Measurements from ENCODE around the gene FAM43A.

Gene FAM43A

GRCh38 chr3:194667363-194667762 lies 18.3 kb upstream of the FAM43A start:
- Mint-ChIP-seq H3K4me1 (ENCODE audit: low read depth) (peaks cover 33% of the 10 kb centered on the region), H3K27ac (no peak overlapping the region), H3K36me3 (peaks cover 8% of the 10 kb centered on the region), H3K9me3 (ENCODE audit: low read depth) (no peaks in the 10 kb centered on the region), H3K4me3 (no peak overlapping the region), H3K27me3 (no peaks in the 10 kb centered on the region)

- peaks cover 54% of the 10 kb centered on the region for H3K4me1 Mint-ChIP-seq (ENCODE audit: low read depth)
- H3K27ac Mint-ChIP-seq = peak overlapping the region; percentile 99
- H3K36me3 Mint-ChIP-seq = peaks cover 5% of the 10 kb centered on the region
- H3K9me3 Mint-ChIP-seq (ENCODE audit: low read depth) = no peaks in the 10 kb centered on the region
- H3K27me3 Mint-ChIP-seq = no peaks in the 10 kb centered on the region
- peak overlapping the region; percentile 99 for H3K4me3 Mint-ChIP-seq
These were observed 14.2 kb upstream of the FAM43A start for GRCh38 chr3:194671511-194671899.

GRCh38 chr3:194671900-194672808 lies 13.5 kb upstream of the FAM43A start, which contains the start of gene LSG1:
Gene LSG1, minus strand, starts transcription at chr3:194672191. Its CDS starts 29 bp downstream, at chr3:194672162.
- H3K27ac Mint-ChIP-seq = peak within 1 kb of the TSS; percentile 99
- peak within 1 kb of the TSS; percentile 99 for H3K4me3 Mint-ChIP-seq
- H3K4me1 Mint-ChIP-seq (ENCODE audit: low read depth) = peaks cover 56% of the 10 kb centered on the region
- H3K9me3 Mint-ChIP-seq (ENCODE audit: low read depth) = no peaks in the 10 kb centered on the region
- peaks cover 5% of the 10 kb centered on the region for H3K36me3 Mint-ChIP-seq
- no peaks in the 10 kb centered on the region for H3K27me3 Mint-ChIP-seq

GRCh38 chr3:194672876-194673275 lies 12.8 kb upstream of the FAM43A start:
- Mint-ChIP-seq H3K4me1 (ENCODE audit: low read depth) (peaks cover 53% of the 10 kb centered on the region), H3K4me3 (peak overlapping the region; percentile 99), H3K27me3 (no peaks in the 10 kb centered on the region), H3K9me3 (ENCODE audit: low read depth) (no peaks in the 10 kb centered on the region), H3K36me3 (peaks cover 5% of the 10 kb centered on the region), H3K27ac (peak overlapping the region; percentile 99)

GRCh38 chr3:194673761-194674160 lies 11.9 kb upstream of the FAM43A start:
- Mint-ChIP-seq H3K36me3 (peaks cover under 1% of the 10 kb centered on the region), H3K27me3 (no peaks in the 10 kb centered on the region), H3K27ac (peak overlapping the region; percentile 64), H3K4me3 (peak overlapping the region; percentile 32), H3K4me1 (ENCODE audit: low read depth) (peaks cover 48% of the 10 kb centered on the region), H3K9me3 (ENCODE audit: low read depth) (no peaks in the 10 kb centered on the region)

- Mint-ChIP-seq H3K4me1 (ENCODE audit: low read depth) (peaks cover 38% of the 10 kb centered on the region), H3K27me3 (no peaks in the 10 kb centered on the region), H3K9me3 (ENCODE audit: low read depth) (no peaks in the 10 kb centered on the region), H3K4me3 (peak overlapping the region; percentile 63), H3K27ac (peak overlapping the region; percentile 81), H3K36me3 (no peaks in the 10 kb centered on the region)
These were observed 10.5 kb upstream of the FAM43A start for GRCh38 chr3:194675081-194675640.

GRCh38 chr3:194675680-194676079 lies 10.0 kb upstream of the FAM43A start:
- H3K36me3 Mint-ChIP-seq = no peaks in the 10 kb centered on the region
- H3K27me3 Mint-ChIP-seq = no peaks in the 10 kb centered on the region
- H3K9me3 Mint-ChIP-seq (ENCODE audit: low read depth) = no peaks in the 10 kb centered on the region
- peak overlapping the region; percentile 81 for H3K27ac Mint-ChIP-seq
- H3K4me3 Mint-ChIP-seq = peak overlapping the region; percentile 55
- peaks cover 33% of the 10 kb centered on the region for H3K4me1 Mint-ChIP-seq (ENCODE audit: low read depth)

GRCh38 chr3:194676471-194676870 lies 9.2 kb upstream of the FAM43A start:
- H3K27me3 Mint-ChIP-seq = no peaks in the 10 kb centered on the region
- peak overlapping the region; percentile 41 for H3K27ac Mint-ChIP-seq
- H3K4me1 Mint-ChIP-seq (ENCODE audit: low read depth) = peaks cover 26% of the 10 kb centered on the region
- H3K36me3 Mint-ChIP-seq = no peaks in the 10 kb centered on the region
- peak overlapping the region; percentile 48 for H3K4me3 Mint-ChIP-seq
- no peaks in the 10 kb centered on the region for H3K9me3 Mint-ChIP-seq (ENCODE audit: low read depth)

- no peaks in the 10 kb centered on the region for H3K36me3 Mint-ChIP-seq
- no peaks in the 10 kb centered on the region for H3K27me3 Mint-ChIP-seq
- H3K9me3 Mint-ChIP-seq (ENCODE audit: low read depth) = no peaks in the 10 kb centered on the region
- no peak overlapping the region for H3K27ac Mint-ChIP-seq
- no peak overlapping the region for H3K4me3 Mint-ChIP-seq
- peaks cover 36% of the 10 kb centered on the region for H3K4me1 Mint-ChIP-seq (ENCODE audit: low read depth)
These were observed 4.6 kb upstream of the FAM43A start for GRCh38 chr3:194680888-194681615.

GRCh38 chr3:194682189-194682693 lies 3.4 kb upstream of the FAM43A start:
- no peaks in the 10 kb centered on the region for H3K27me3 Mint-ChIP-seq
- no peak overlapping the region for H3K27ac Mint-ChIP-seq
- H3K36me3 Mint-ChIP-seq = no peaks in the 10 kb centered on the region
- peaks cover 33% of the 10 kb centered on the region for H3K4me1 Mint-ChIP-seq (ENCODE audit: low read depth)
- H3K9me3 Mint-ChIP-seq (ENCODE audit: low read depth) = no peaks in the 10 kb centered on the region
- H3K4me3 Mint-ChIP-seq = no peak overlapping the region

GRCh38 chr3:194682694-194683310 lies 2.9 kb upstream of the FAM43A start:
- H3K4me1 Mint-ChIP-seq (ENCODE audit: low read depth) = peaks cover 35% of the 10 kb centered on the region
- H3K4me3 Mint-ChIP-seq = no peak overlapping the region
- no peak overlapping the region for H3K27ac Mint-ChIP-seq
- H3K36me3 Mint-ChIP-seq = no peaks in the 10 kb centered on the region
- no peaks in the 10 kb centered on the region for H3K27me3 Mint-ChIP-seq
- no peaks in the 10 kb centered on the region for H3K9me3 Mint-ChIP-seq (ENCODE audit: low read depth)

- H3K9me3 Mint-ChIP-seq (ENCODE audit: low read depth) = no peaks in the 10 kb centered on the region
- no peak overlapping the region for H3K27ac Mint-ChIP-seq
- no peaks in the 10 kb centered on the region for H3K27me3 Mint-ChIP-seq
- no peak overlapping the region for H3K4me3 Mint-ChIP-seq
- no peaks in the 10 kb centered on the region for H3K36me3 Mint-ChIP-seq
- peaks cover 38% of the 10 kb centered on the region for H3K4me1 Mint-ChIP-seq (ENCODE audit: low read depth)
These were observed 2.3 kb upstream of the FAM43A start for GRCh38 chr3:194683380-194683779.

GRCh38 chr3:194685065-194685717 lies 492 bp upstream of the FAM43A start:
- Mint-ChIP-seq H3K27ac (peak overlapping the region; percentile 64), H3K36me3 (no peaks in the 10 kb centered on the region), H3K27me3 (peaks cover 1% of the 10 kb centered on the region)

GRCh38 chr3:194686414-194686815 lies 732 bp downstream of the FAM43A start:
- no peaks in the 10 kb centered on the region for H3K9me3 Mint-ChIP-seq (ENCODE audit: low read depth)
- no peaks in the 10 kb centered on the region for H3K36me3 Mint-ChIP-seq
- peak overlapping the region; percentile 28 for H3K27ac Mint-ChIP-seq
- H3K27me3 Mint-ChIP-seq = peaks cover 1% of the 10 kb centered on the region
- H3K4me3 Mint-ChIP-seq = peak overlapping the region; percentile 93
- peaks cover 54% of the 10 kb centered on the region for H3K4me1 Mint-ChIP-seq (ENCODE audit: low read depth)

More at GRCh38 chr3:194685065-194685717, 492 bp upstream of the FAM43A start:
- peaks cover 52% of the 10 kb centered on the region for H3K4me1 Mint-ChIP-seq (ENCODE audit: low read depth)
- H3K4me3 Mint-ChIP-seq = peak overlapping the region; percentile 93
- H3K9me3 Mint-ChIP-seq (ENCODE audit: low read depth) = no peaks in the 10 kb centered on the region
